PC-9 (cell line): ENCODE measurements around the gene ADAM17.

ENCODE experiments used
- EZH2 ChIP-seq: fragments of 200-600 bp; sonication (generic); IDR thresholded peaks from 2 replicates; pipeline ENCODE4 v1.8.0; 2017; ENCODE audit warnings: antibody characterized with exemption, low read depth
- TF ChIP-seq, protein P1 (sequence below): fragments of 200-600 bp; sonication (generic); conservative IDR thresholded peaks from 2 replicates; pipeline ENCODE4 v1.6.1; 2017; ENCODE audit warnings: mixed run types, antibody characterized with exemption, mild to moderate bottlenecking, moderate library complexity

DNA sequence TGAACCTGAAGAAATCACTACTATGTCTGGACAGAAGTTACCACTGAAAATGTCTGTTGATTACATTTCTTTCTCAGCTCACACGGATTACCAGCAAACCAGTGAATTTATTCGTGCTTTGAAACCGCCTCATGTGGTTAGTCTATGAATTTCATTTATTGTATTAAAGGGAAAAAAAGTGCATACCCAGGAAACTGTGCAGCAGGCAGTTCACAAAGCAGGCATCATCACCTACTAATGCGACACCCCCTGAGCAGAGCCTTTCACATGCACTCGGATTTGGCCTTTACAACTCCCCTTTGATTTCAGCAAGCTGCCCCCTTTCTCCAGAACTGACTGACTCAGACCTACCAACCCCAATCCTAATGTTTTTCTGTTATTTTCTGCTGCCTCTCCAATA lies 112.1 kb downstream of the ADAM17 start:
- TF ChIP-seq, protein P1, sequence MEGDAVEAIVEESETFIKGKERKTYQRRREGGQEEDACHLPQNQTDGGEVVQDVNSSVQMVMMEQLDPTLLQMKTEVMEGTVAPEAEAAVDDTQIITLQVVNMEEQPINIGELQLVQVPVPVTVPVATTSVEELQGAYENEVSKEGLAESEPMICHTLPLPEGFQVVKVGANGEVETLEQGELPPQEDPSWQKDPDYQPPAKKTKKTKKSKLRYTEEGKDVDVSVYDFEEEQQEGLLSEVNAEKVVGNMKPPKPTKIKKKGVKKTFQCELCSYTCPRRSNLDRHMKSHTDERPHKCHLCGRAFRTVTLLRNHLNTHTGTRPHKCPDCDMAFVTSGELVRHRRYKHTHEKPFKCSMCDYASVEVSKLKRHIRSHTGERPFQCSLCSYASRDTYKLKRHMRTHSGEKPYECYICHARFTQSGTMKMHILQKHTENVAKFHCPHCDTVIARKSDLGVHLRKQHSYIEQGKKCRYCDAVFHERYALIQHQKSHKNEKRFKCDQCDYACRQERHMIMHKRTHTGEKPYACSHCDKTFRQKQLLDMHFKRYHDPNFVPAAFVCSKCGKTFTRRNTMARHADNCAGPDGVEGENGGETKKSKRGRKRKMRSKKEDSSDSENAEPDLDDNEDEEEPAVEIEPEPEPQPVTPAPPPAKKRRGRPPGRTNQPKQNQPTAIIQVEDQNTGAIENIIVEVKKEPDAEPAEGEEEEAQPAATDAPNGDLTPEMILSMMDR: no peak
- TF ChIP-seq EZH2: no peak
